ENCODE results near the gene ARID1A.

- TF ChIP-seq CTCF (IDR thresholded peaks at IDR 0.05; ENCODE audit: borderline replicate concordance, extremely low read depth, low read length, poor library complexity, severe bottlenecking) (no peak), EZH2 (IDR thresholded peaks at IDR 0.05; ENCODE audit: borderline replicate concordance, low read depth, low read length, severe bottlenecking) (no peak)
These were observed 32.8 kb downstream of the ARID1A start for GRCh38 chr1:26728645-26729044.
